ENCODE measurements around the gene KLF18.

GRCh38 chr1:44174630-44175029 lies 33.2 kb upstream of the KLF18 start:
- TF ChIP-seq CTCF (conservative IDR thresholded peaks at IDR 0.05) (no peak), EZH2 (IDR thresholded peaks at IDR 0.05; ENCODE audit: low read depth) (no peak)

Data from PC-9 (cell line).